Head of caudate nucleus (tissue), 42 donors: ENCODE results near the gene TEX11.
"Not testable (repeated sequence)": the region's sequence is repeated elsewhere in the genome, so short reads cannot be mapped to it uniquely, and the experiment has no call there.

Experiments used
- DNase-seq, 42 donors: peaks; one replicate each; pipeline versions ENCODE4 v3.0.0 to v3.0.0-alpha.2; 2020 to 2021; ENCODE audit warnings: mixed read lengths in 7 of 42
- intact Hi-C: fragments of 100-400 bp; cut with DNase I; formaldehyde crosslinking; loops from one replicate; pipeline ENCODE4 v1.15.0; 2022

TEX11 gene

GRCh38 chrX:70908541-70908940 is at the start of gene TEX11:
TEX11 (minus strand) TSS chrX:70908711; CDS start chrX:70907789, 922 bp downstream.
- intact Hi-C loops, result no loop called here

GRCh38 chrX:70954871-70955270 is 46.4 kb upstream of the TEX11 start:
- no peak for DNase-seq
- intact Hi-C loops, result no loop called here

More at GRCh38 chrX:70908541-70908940, at the start of gene TEX11:
- no peak for DNase-seq

GRCh38 chrX:70924294-70924911 is 15.9 kb upstream of the TEX11 start:
- DNase-seq, result no peak
- intact Hi-C loops, result no loop called here

GRCh38 chrX:70922774-70923473 is 14.4 kb upstream of the TEX11 start:
- intact Hi-C loops, result no loop called here
- no peak for DNase-seq

GRCh38 chrX:70921709-70922352 is 13.3 kb upstream of the TEX11 start:
- DNase-seq, result no peak
- intact Hi-C loops, result no loop called here

- intact Hi-C loops, result no loop called here
- no peak for DNase-seq
These were observed 8.2 kb upstream of the TEX11 start for GRCh38 chrX:70916754-70917153.

GRCh38 chrX:70907900-70908299 is 611 bp downstream of the TEX11 start:
- no peak for DNase-seq
- intact Hi-C loops, result no loop called here

GRCh38 chrX:70901465-70901864 is 7.0 kb downstream of the TEX11 start:
- intact Hi-C loops, result no loop called here
- no peak for DNase-seq

GRCh38 chrX:70890441-70890840 is 18.1 kb downstream of the TEX11 start:
- DNase-seq, intact Hi-C loops: not testable (repeated sequence)

- DNase-seq, result no peak
- intact Hi-C loops, result no loop called here
These were observed 29.6 kb downstream of the TEX11 start for GRCh38 chrX:70878902-70879301.

GRCh38 chrX:70852294-70852693 is 56.2 kb downstream of the TEX11 start:
- intact Hi-C loops, result no loop called here
- no peak for DNase-seq

- DNase-seq, intact Hi-C loops: not testable (repeated sequence)
These were observed 64.4 kb downstream of the TEX11 start for GRCh38 chrX:70844081-70844480.

- DNase-seq, intact Hi-C loops: not testable (repeated sequence)
These were observed 64.9 kb downstream of the TEX11 start for GRCh38 chrX:70843620-70844019.

GRCh38 chrX:70834589-70834988 is 73.9 kb downstream of the TEX11 start:
- intact Hi-C loops, result no loop called here
- no peak for DNase-seq

- DNase-seq, result peak in 27 of 42 donors; percentile 6 to 59 (median 23)
These were observed 81.8 kb downstream of the TEX11 start for GRCh38 chrX:70826715-70827114.

GRCh38 chrX:70825366-70825765 is 83.1 kb downstream of the TEX11 start:
- intact Hi-C loops, result no loop called here
- no peak for DNase-seq

More at GRCh38 chrX:70826715-70827114, 81.8 kb downstream of the TEX11 start:
- intact Hi-C loops, result no loop called here

- intact Hi-C loops, result no loop called here
- DNase-seq, result no peak
These were observed 99.3 kb downstream of the TEX11 start for GRCh38 chrX:70808942-70809940.

- intact Hi-C loops, result no loop called here
- no peak for DNase-seq
These were observed 102.4 kb downstream of the TEX11 start for GRCh38 chrX:70806081-70806480.

GRCh38 chrX:70796742-70797141 is 111.8 kb downstream of the TEX11 start:
- intact Hi-C loops, DNase-seq: not testable (repeated sequence)
